ENCODE data around the gene TENM4.

TENM4 gene

GRCh38 chr11:79440571-79441460, at the start of gene TENM4:
Gene TENM4 (minus strand): TSS chr11:79441030. CDS start chr11:79069944, 371,086 bp downstream.
- TF ChIP-seq CTCF (IDR thresholded peaks at IDR 0.05; ENCODE audit: control insufficient read depth, insufficient read depth, low read depth, low read length, missing control alignments) = no peak
- DNase-seq (ENCODE audit: low read depth) = peak; percentile 50
- H3K4me3 ChIP-seq (ENCODE audit: control insufficient read depth, low read depth, low read length) = peak within 1 kb of the TSS; percentile 65

GRCh38 chr11:79488286-79488685, 47.5 kb upstream of the TENM4 start:
- no peak overlapping the region for H3K4me3 ChIP-seq (ENCODE audit: control insufficient read depth, low read depth, low read length)
- no peak for TF ChIP-seq CTCF (IDR thresholded peaks at IDR 0.05; ENCODE audit: control insufficient read depth, insufficient read depth, low read depth, low read length, missing control alignments)
- DNase-seq (ENCODE audit: low read depth) = no peak

- no peak for TF ChIP-seq CTCF (IDR thresholded peaks at IDR 0.05; ENCODE audit: control insufficient read depth, insufficient read depth, low read depth, low read length, missing control alignments)
- no peak for DNase-seq (ENCODE audit: low read depth)
- no peak overlapping the region for H3K4me3 ChIP-seq (ENCODE audit: control insufficient read depth, low read depth, low read length)
Measured at GRCh38 chr11:79487412-79487811, 46.6 kb upstream of the TENM4 start.

- H3K4me3 ChIP-seq (ENCODE audit: control insufficient read depth, low read depth, low read length) = no peak overlapping the region
- DNase-seq (ENCODE audit: low read depth) = no peak
- TF ChIP-seq CTCF (IDR thresholded peaks at IDR 0.05; ENCODE audit: control insufficient read depth, insufficient read depth, low read depth, low read length, missing control alignments) = no peak
Measured at GRCh38 chr11:79486242-79486984, 45.6 kb upstream of the TENM4 start.

GRCh38 chr11:79485694-79486093, 44.9 kb upstream of the TENM4 start:
- DNase-seq (ENCODE audit: low read depth) = no peak
- no peak for TF ChIP-seq CTCF (IDR thresholded peaks at IDR 0.05; ENCODE audit: control insufficient read depth, insufficient read depth, low read depth, low read length, missing control alignments)
- H3K4me3 ChIP-seq (ENCODE audit: control insufficient read depth, low read depth, low read length) = no peak overlapping the region

GRCh38 chr11:79484872-79485271, 44.0 kb upstream of the TENM4 start:
- DNase-seq (ENCODE audit: low read depth) = no peak
- no peak for TF ChIP-seq CTCF (IDR thresholded peaks at IDR 0.05; ENCODE audit: control insufficient read depth, insufficient read depth, low read depth, low read length, missing control alignments)
- no peak overlapping the region for H3K4me3 ChIP-seq (ENCODE audit: control insufficient read depth, low read depth, low read length)
